KMS-11 (cell line): Measurements from ENCODE around the gene BMAL1.

ENCODE experiments used
- H2AFZ ChIP-seq: fragments of 200-600 bp; sonication (generic); 2 replicates; pipeline ENCODE4 v1.6.1; 2016; ENCODE audit warnings: antibody characterized with exemption, mixed run types, low read depth
- H3K27ac ChIP-seq: fragments of 200-600 bp; sonication (generic); 2 replicates; pipeline ENCODE4 v1.6.1; 2016; ENCODE audit warnings: mild to moderate bottlenecking, mixed run types
- H3K27me3 ChIP-seq: fragments of 200-600 bp; sonication (generic); 2 replicates; pipeline ENCODE4 v1.6.1; 2017; ENCODE audit warnings: mild to moderate bottlenecking, low read depth, mixed run types, moderate library complexity; ENCODE audit not compliant: insufficient read depth
- H3K36me3 ChIP-seq: fragments of 200-600 bp; sonication (generic); 2 replicates; pipeline ENCODE4 v1.6.1; 2017; ENCODE audit warnings: mild to moderate bottlenecking, mixed run types; ENCODE audit not compliant: insufficient read depth
- H3K4me1 ChIP-seq: fragments of 200-600 bp; sonication (generic); 2 replicates; pipeline ENCODE4 v1.6.1; 2016; ENCODE audit warnings: mild to moderate bottlenecking, low read depth, mixed run types; ENCODE audit not compliant: poor library complexity, severe bottlenecking
- H3K4me2 ChIP-seq: fragments of 200-600 bp; sonication (generic); 2 replicates; pipeline ENCODE4 v1.7.0; 2016; ENCODE audit warnings: mild to moderate bottlenecking, mixed run types
- H3K4me3 ChIP-seq: fragments of 200-600 bp; sonication (generic); IDR thresholded peaks from 2 replicates; pipeline ENCODE4 v1.6.1; 2017; ENCODE audit warnings: low read depth, low read length, mixed read lengths; ENCODE audit not compliant: insufficient read depth
- H3K79me2 ChIP-seq: fragments of 200-600 bp; sonication (generic); 2 replicates; pipeline ENCODE4 v1.6.1; 2016; ENCODE audit warnings: low read depth, mixed run types; ENCODE audit not compliant: insufficient read depth
- H3K9ac ChIP-seq: fragments of 200-600 bp; sonication (generic); 2 replicates; pipeline ENCODE4 v1.6.1; 2016; ENCODE audit warnings: mild to moderate bottlenecking, mixed run types
- H4K20me1 ChIP-seq: fragments of 200-600 bp; sonication (generic); 2 replicates; pipeline ENCODE4 v1.6.1; 2016; ENCODE audit warnings: mild to moderate bottlenecking, mixed run types; ENCODE audit not compliant: insufficient read depth
- CTCF ChIP-seq: fragments of 200-600 bp; sonication (generic); conservative IDR thresholded peaks from 2 replicates; pipeline ENCODE4 v1.6.1; 2017; ENCODE audit warnings: low read depth, mild to moderate bottlenecking, antibody characterized with exemption, low read length, moderate library complexity, mixed read lengths

Gene BMAL1

GRCh38 chr11:13324709-13325108, 47.1 kb downstream of the BMAL1 start:
- peaks cover 17% of the 10 kb centered on the region for H3K79me2 ChIP-seq
- H3K27me3 ChIP-seq: no peaks in the 10 kb centered on the region
- TF ChIP-seq CTCF: no peak

GRCh38 chr11:13327421-13327820, 49.8 kb downstream of the BMAL1 start:
- no peaks in the 10 kb centered on the region for H3K36me3 ChIP-seq
- H3K9ac ChIP-seq: no peak overlapping the region
- no peak overlapping the region for H2AFZ ChIP-seq
- peaks cover 11% of the 10 kb centered on the region for H3K4me1 ChIP-seq
- no peak overlapping the region for H3K4me2 ChIP-seq
- H3K79me2 ChIP-seq: no peaks in the 10 kb centered on the region
- H3K4me3 ChIP-seq: no peak overlapping the region
- no peaks in the 10 kb centered on the region for H4K20me1 ChIP-seq
- no peaks in the 10 kb centered on the region for H3K27me3 ChIP-seq
- no peak overlapping the region for H3K27ac ChIP-seq
- TF ChIP-seq CTCF: no peak

More at GRCh38 chr11:13324709-13325108, 47.1 kb downstream of the BMAL1 start:
- no peaks in the 10 kb centered on the region for H3K36me3 ChIP-seq
- peaks cover 22% of the 10 kb centered on the region for H3K4me1 ChIP-seq
- H3K27ac ChIP-seq: no peak overlapping the region
- H3K4me2 ChIP-seq: no peak overlapping the region
- no peak overlapping the region for H2AFZ ChIP-seq
- no peak overlapping the region for H3K9ac ChIP-seq
- no peak overlapping the region for H3K4me3 ChIP-seq
- H4K20me1 ChIP-seq: peaks cover 9% of the 10 kb centered on the region

- H2AFZ ChIP-seq: no peak overlapping the region
- H3K36me3 ChIP-seq: no peaks in the 10 kb centered on the region
- H3K4me3 ChIP-seq: no peak overlapping the region
- no peak for TF ChIP-seq CTCF
- H3K9ac ChIP-seq: no peak overlapping the region
- no peak overlapping the region for H3K27ac ChIP-seq
- H4K20me1 ChIP-seq: no peaks in the 10 kb centered on the region
- H3K4me2 ChIP-seq: no peak overlapping the region
- peaks cover 20% of the 10 kb centered on the region for H3K4me1 ChIP-seq
- no peaks in the 10 kb centered on the region for H3K27me3 ChIP-seq
- H3K79me2 ChIP-seq: no peaks in the 10 kb centered on the region
These were observed 50.7 kb downstream of the BMAL1 start for GRCh38 chr11:13328286-13328685.

- H3K4me3 ChIP-seq: no peak overlapping the region
- no peak for TF ChIP-seq CTCF
- 0 out of 2 replicates have a peak, but pooled peaks cover 3% of the 10 kb centered on the region for H4K20me1 ChIP-seq
- no peaks in the 10 kb centered on the region for H3K79me2 ChIP-seq
- H3K4me1 ChIP-seq: peaks cover 28% of the 10 kb centered on the region
- H3K4me2 ChIP-seq: no peak overlapping the region
- no peaks in the 10 kb centered on the region for H3K27me3 ChIP-seq
- H2AFZ ChIP-seq: no peak overlapping the region
- no peak overlapping the region for H3K27ac ChIP-seq
- H3K9ac ChIP-seq: no peak overlapping the region
- H3K36me3 ChIP-seq: no peaks in the 10 kb centered on the region
These were observed 52.2 kb downstream of the BMAL1 start for GRCh38 chr11:13329670-13330356.
